B cell (primary cell): Measurements from ENCODE around the gene HEBP2.

Experiments used
- EZH2 ChIP-seq: IDR thresholded peaks from 2 replicates; pipeline ENCODE4 v1.6.1; 2012; ENCODE audit warnings: borderline replicate concordance, low read depth, mild to moderate bottlenecking, moderate library complexity, low read length; ENCODE audit not compliant: insufficient read depth, poor library complexity, severe bottlenecking
- TF ChIP-seq, protein P1 (sequence below): fragments of 200-600 bp; IDR thresholded peaks from one replicate; pipeline ENCODE4 v1.8.0; 2022; ENCODE audit warnings: antibody characterized with exemption, mild to moderate bottlenecking

- TF ChIP-seq, protein P1, sequence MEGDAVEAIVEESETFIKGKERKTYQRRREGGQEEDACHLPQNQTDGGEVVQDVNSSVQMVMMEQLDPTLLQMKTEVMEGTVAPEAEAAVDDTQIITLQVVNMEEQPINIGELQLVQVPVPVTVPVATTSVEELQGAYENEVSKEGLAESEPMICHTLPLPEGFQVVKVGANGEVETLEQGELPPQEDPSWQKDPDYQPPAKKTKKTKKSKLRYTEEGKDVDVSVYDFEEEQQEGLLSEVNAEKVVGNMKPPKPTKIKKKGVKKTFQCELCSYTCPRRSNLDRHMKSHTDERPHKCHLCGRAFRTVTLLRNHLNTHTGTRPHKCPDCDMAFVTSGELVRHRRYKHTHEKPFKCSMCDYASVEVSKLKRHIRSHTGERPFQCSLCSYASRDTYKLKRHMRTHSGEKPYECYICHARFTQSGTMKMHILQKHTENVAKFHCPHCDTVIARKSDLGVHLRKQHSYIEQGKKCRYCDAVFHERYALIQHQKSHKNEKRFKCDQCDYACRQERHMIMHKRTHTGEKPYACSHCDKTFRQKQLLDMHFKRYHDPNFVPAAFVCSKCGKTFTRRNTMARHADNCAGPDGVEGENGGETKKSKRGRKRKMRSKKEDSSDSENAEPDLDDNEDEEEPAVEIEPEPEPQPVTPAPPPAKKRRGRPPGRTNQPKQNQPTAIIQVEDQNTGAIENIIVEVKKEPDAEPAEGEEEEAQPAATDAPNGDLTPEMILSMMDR: no peak
- no peak for TF ChIP-seq EZH2
These were observed 14.2 kb downstream of the HEBP2 start for GRCh38 chr6:138418118-138418742.
